Liver (tissue), 3 donors: ENCODE data around the gene NAV2.

Experiments
- JUND ChIP-seq, 2 donors: IDR thresholded peaks; 2 replicates each; pipeline ENCODE4 v1.6.1; 2016; ENCODE audit warnings: antibody characterized with exemption in 2 of 2
- SP1 ChIP-seq: IDR thresholded peaks from 2 replicates; pipeline ENCODE4 v1.6.1; 2018; ENCODE audit warnings: antibody characterized with exemption, mild to moderate bottlenecking
- TF ChIP-seq, protein P1 (sequence below): IDR thresholded peaks from 2 replicates; pipeline ENCODE4 v1.6.1; 2016; ENCODE audit warnings: antibody characterized with exemption, mild to moderate bottlenecking
- TF ChIP-seq, protein P2 (sequence below): fragments of 150-350 bp; IDR thresholded peaks from 2 replicates; pipeline ENCODE4 v1.5.1; 2017; ENCODE audit warnings: improper control_type of control experiment, low read depth, low read length; ENCODE audit not compliant: missing input control
- TF ChIP-seq, protein P3 (sequence below): IDR thresholded peaks from 2 replicates; pipeline ENCODE4 v1.6.1; 2016; ENCODE audit warnings: antibody characterized with exemption
- donor health status: healthy.
- donor health status: healthy.

DNA sequence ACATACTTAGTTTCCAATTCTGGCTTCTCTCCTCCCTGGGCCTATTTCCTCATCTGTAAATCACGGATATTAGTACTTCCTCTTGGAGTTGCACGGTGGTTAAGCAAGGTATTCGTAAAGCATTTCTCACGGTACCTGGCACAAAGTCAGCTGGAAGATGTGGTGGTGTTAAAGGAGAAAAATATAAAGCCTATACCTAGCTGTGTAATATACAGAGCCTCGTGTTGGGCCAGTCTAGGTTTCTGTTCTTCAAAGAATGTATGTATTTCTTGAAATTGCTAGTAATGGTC, 400.5 kb downstream of the NAV2 start:
- TF ChIP-seq, protein P1, sequence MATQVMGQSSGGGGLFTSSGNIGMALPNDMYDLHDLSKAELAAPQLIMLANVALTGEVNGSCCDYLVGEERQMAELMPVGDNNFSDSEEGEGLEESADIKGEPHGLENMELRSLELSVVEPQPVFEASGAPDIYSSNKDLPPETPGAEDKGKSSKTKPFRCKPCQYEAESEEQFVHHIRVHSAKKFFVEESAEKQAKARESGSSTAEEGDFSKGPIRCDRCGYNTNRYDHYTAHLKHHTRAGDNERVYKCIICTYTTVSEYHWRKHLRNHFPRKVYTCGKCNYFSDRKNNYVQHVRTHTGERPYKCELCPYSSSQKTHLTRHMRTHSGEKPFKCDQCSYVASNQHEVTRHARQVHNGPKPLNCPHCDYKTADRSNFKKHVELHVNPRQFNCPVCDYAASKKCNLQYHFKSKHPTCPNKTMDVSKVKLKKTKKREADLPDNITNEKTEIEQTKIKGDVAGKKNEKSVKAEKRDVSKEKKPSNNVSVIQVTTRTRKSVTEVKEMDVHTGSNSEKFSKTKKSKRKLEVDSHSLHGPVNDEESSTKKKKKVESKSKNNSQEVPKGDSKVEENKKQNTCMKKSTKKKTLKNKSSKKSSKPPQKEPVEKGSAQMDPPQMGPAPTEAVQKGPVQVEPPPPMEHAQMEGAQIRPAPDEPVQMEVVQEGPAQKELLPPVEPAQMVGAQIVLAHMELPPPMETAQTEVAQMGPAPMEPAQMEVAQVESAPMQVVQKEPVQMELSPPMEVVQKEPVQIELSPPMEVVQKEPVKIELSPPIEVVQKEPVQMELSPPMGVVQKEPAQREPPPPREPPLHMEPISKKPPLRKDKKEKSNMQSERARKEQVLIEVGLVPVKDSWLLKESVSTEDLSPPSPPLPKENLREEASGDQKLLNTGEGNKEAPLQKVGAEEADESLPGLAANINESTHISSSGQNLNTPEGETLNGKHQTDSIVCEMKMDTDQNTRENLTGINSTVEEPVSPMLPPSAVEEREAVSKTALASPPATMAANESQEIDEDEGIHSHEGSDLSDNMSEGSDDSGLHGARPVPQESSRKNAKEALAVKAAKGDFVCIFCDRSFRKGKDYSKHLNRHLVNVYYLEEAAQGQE: no peak
- TF ChIP-seq, protein P2, sequence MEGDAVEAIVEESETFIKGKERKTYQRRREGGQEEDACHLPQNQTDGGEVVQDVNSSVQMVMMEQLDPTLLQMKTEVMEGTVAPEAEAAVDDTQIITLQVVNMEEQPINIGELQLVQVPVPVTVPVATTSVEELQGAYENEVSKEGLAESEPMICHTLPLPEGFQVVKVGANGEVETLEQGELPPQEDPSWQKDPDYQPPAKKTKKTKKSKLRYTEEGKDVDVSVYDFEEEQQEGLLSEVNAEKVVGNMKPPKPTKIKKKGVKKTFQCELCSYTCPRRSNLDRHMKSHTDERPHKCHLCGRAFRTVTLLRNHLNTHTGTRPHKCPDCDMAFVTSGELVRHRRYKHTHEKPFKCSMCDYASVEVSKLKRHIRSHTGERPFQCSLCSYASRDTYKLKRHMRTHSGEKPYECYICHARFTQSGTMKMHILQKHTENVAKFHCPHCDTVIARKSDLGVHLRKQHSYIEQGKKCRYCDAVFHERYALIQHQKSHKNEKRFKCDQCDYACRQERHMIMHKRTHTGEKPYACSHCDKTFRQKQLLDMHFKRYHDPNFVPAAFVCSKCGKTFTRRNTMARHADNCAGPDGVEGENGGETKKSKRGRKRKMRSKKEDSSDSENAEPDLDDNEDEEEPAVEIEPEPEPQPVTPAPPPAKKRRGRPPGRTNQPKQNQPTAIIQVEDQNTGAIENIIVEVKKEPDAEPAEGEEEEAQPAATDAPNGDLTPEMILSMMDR: no peak
- TF ChIP-seq SP1 (no peak), JUND (IDR thresholded peaks at IDR 0.05) (no peak)
- TF ChIP-seq, protein P3, sequence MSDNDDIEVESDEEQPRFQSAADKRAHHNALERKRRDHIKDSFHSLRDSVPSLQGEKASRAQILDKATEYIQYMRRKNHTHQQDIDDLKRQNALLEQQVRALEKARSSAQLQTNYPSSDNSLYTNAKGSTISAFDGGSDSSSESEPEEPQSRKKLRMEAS: no peak
